ENCODE measurements around the gene CCDC92B.

DNA sequence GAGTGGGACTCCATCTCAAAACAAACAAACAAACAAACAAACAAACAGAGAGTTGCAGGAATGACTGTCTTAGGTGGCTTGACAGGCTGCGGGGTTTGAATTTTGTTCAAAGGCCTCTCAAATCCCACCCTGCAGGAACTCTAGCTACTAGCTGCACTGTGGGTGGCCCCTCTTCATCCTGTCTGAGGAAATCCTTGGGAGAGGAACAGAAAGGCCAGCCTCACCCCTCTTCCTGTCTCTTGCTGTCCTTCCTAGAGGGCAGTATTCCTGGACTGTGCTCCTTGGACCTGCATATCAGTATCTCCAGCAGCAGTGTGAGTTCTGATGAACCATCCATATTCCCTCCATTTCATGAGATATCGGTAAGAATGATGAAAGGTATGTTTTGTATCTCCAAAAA lies 2.0 kb upstream of the CCDC92B start:
- TF ChIP-seq, protein P1, sequence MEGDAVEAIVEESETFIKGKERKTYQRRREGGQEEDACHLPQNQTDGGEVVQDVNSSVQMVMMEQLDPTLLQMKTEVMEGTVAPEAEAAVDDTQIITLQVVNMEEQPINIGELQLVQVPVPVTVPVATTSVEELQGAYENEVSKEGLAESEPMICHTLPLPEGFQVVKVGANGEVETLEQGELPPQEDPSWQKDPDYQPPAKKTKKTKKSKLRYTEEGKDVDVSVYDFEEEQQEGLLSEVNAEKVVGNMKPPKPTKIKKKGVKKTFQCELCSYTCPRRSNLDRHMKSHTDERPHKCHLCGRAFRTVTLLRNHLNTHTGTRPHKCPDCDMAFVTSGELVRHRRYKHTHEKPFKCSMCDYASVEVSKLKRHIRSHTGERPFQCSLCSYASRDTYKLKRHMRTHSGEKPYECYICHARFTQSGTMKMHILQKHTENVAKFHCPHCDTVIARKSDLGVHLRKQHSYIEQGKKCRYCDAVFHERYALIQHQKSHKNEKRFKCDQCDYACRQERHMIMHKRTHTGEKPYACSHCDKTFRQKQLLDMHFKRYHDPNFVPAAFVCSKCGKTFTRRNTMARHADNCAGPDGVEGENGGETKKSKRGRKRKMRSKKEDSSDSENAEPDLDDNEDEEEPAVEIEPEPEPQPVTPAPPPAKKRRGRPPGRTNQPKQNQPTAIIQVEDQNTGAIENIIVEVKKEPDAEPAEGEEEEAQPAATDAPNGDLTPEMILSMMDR (IDR thresholded peaks at IDR 0.05) = no peak
- TF ChIP-seq EP300 (IDR thresholded peaks at IDR 0.05) = no peak

Data from upper lobe of left lung (tissue), 4 donors.